Heart left ventricle (tissue), 16 donors: ENCODE results near the gene SH3BP4. TPM values are rescaled to one million over a fixed set of nuclear protein-coding genes. Genes with fewer than 3 reads are reported as not detected.

ENCODE experiments used
- ATAC-seq, 4 donors: fragments of 200-7000 bp; cut with Tn5 transposase; one replicate each; pipeline ENCODE4 v1.9.1; 2020 to 2022; ENCODE audit warnings: moderate library complexity in 4 of 4, mild to moderate bottlenecking in 3 of 4, moderate number of reproducible peaks in 1 of 4
- DNase-seq, 5 donors: peaks; one replicate each; pipeline ENCODE4 v3.0.0-alpha.2; 2020
- H3K27ac ChIP-seq, 12 donors: fragments of 200-600 bp; sonication (generic) in 4 of 12; one replicate each; pipeline versions ENCODE4 v1.5.0 to v1.8.0; 2016 to 2022; ENCODE audit warnings: mild to moderate bottlenecking in 2 of 12
- H3K27me3 ChIP-seq, 9 donors: fragments of 200-600 bp; sonication (generic) in 2 of 9; one replicate each; pipeline versions ENCODE4 v1.5.1 to v1.8.0; 2016 to 2022; ENCODE audit warnings: mild to moderate bottlenecking in 3 of 9
- H3K36me3 ChIP-seq, 9 donors: fragments of 200-600 bp; sonication (generic) in 2 of 9; one replicate each; pipeline versions ENCODE4 v1.5.0 to v1.8.0; 2018 to 2022; ENCODE audit warnings: mild to moderate bottlenecking in 2 of 9
- H3K4me1 ChIP-seq, 12 donors: fragments of 200-600 bp; sonication (generic) in 4 of 12; one replicate each; pipeline versions ENCODE4 v1.5.0 to v1.8.0; 2016 to 2022; ENCODE audit warnings: mild to moderate bottlenecking in 3 of 12
- H3K4me3 ChIP-seq, 12 donors: fragments of 200-600 bp; sonication (generic) in 4 of 12; one replicate each; pipeline versions ENCODE4 v1.5.0 to v1.8.0; 2017 to 2022; ENCODE audit warnings: mild to moderate bottlenecking in 9 of 12, moderate library complexity in 4 of 12
- H3K9me3 ChIP-seq, 12 donors: fragments of 200-600 bp; sonication (generic) in 4 of 12; one replicate each; pipeline versions ENCODE4 v1.5.0 to v1.8.0; 2016 to 2022; ENCODE audit warnings: mild to moderate bottlenecking in 1 of 12
- POLR2A ChIP-seq, 2 donors: fragments of 450-650 bp; IDR thresholded peaks; one replicate each; pipeline ENCODE4 v1.6.1; 2017; ENCODE audit warnings: antibody characterized with exemption in 2 of 2, mild to moderate bottlenecking in 2 of 2, moderate library complexity in 2 of 2
- WGBS, 4 donors: extraction: QIAGEN DNeasy Blood & Tissue Kit in 2 of 4; methylation state at CpG; one replicate each; pipeline versions ENCODE4 v1.1.5 to v1.1.7; 2013 to 2018; 5-methylcytosine and 5-hydroxymethylcytosine counted together
- intact Hi-C, 10 donors: fragments of 100-400 bp; cut with DNase I; formaldehyde crosslinking; loops; one replicate each; pipeline versions ENCODE4 v1.11.1 to v1.14.2; 2022
- polyA plus RNA-seq, 2 donors: library from polyadenylated mRNA; stranded (reverse); fragments of 200-250 nt; gene quantifications; one replicate each; pipeline ENCODE4 v1.2.3, GENCODE V29; 2013
- total RNA-seq, 9 donors: library from RNA; depleted of rRNA in 2 of 9; stranded (reverse); fragments of >200 nt in 2 of 9; fragmentation: NEBNext Ultra II Directional in 3 of 9; extraction: Animal tissue kit (Norgen Biotek cat#: 25700) in 3 of 9; gene quantifications; one replicate each; pipeline versions ENCODE4 v1.1.0 to v1.2.4, GENCODE V29; 2016 to 2023
- TF ChIP-seq, protein P1 (sequence below), 12 donors: fragments of 200-600 bp; sonication (generic) in 4 of 12; IDR thresholded peaks; one replicate each; pipeline versions ENCODE4 v1.5.0 to v1.8.0; 2018 to 2022; ENCODE audit warnings: antibody characterized with exemption in 12 of 12, mild to moderate bottlenecking in 5 of 12
- donor health status: ischemic (EF 13 %, LVEDD 7.1; RV severe dilation, severe dysfunction).
- donor health status: healthy with polysubstance abuse.
- donor health status: DM: no; HTN: yes; CAD: no.
- donor health status: DM: no; HTN: no; CAD: no.
- donor health status: ischemic (EF 25% LVEDD 6.9; RV normal size, moderate dysfunction).
- donor health status: ischemic (EF 25% LVEDD 5.7; RV mildly dilated, moderate dysfunction).
- donor health status: healthy.
- donor health status: DM: yes; HTN: yes; CAD: no.
- donor health status: ischemic (EF 35%, LVEDD 5.7; RV mildly dilated, moderate dysfunction).
- donor health status: nonischemic (EF 11% LVEDD 7.7; RV severe dilation, severe dysfunction).
- donor health status: DM: yes; HTN: yes; CAD: no.
- donor health status: PGD.
- donor health status: ischemic (EF 29% LVEDD 5.4; RV normal size, mild dysfunction).
- donor health status: nonischemic (EF 23%, LVEDD 6.1; RV moderate dilation, normal function).

Gene SH3BP4
- total and polyA plus RNA-seq, 11 donors, result 5.4 to 33.5 (median 12.4) TPM

DNA sequence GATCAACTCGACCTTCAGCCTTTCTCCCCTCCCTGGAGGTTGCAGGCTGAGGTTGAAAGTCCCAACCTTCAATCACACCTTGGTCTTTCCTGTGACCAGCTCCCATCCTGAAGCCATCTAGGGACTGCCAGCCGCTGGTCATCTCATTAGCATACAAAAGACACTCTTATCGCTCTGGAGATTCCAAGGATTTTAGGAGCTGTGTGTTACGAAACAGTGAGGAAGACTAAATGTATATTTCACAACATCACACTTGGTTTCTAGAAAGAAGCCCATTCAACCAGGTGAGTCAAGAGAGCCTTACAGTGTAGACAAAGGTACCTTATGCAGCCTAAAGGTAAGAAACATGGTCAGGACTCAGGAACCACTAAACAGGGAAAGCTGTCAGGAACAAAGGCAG, 126.4 kb downstream of the SH3BP4 start:
- intact Hi-C loops, result no loop called here
- H3K9me3 ChIP-seq, result no peaks in the 10 kb centered on the region

GRCh38 chr2:235078914-235079472, 127.2 kb downstream of the SH3BP4 start:
- ATAC-seq (peak in 1 of 4 donors; percentile 23), DNase-seq (peak in 1 of 5 donors; percentile 0)
- Histone ChIP-seq H3K4me1 (peaks cover 0 to 8% (median under 1%) of the 10 kb centered on the region in 12 donors), H3K27me3 (no peaks in the 10 kb centered on the region), H3K36me3 (no peaks in the 10 kb centered on the region), H3K27ac (no peak overlapping the region), H3K4me3 (no peak overlapping the region), H3K9me3 (no peaks in the 10 kb centered on the region)
- 91 to 97% (median 94%) methylated on average over 7 to 8 of the region's 8 CpGs for WGBS, 4 donors
- intact Hi-C loops, result no loop called here
- TF ChIP-seq, protein P1, sequence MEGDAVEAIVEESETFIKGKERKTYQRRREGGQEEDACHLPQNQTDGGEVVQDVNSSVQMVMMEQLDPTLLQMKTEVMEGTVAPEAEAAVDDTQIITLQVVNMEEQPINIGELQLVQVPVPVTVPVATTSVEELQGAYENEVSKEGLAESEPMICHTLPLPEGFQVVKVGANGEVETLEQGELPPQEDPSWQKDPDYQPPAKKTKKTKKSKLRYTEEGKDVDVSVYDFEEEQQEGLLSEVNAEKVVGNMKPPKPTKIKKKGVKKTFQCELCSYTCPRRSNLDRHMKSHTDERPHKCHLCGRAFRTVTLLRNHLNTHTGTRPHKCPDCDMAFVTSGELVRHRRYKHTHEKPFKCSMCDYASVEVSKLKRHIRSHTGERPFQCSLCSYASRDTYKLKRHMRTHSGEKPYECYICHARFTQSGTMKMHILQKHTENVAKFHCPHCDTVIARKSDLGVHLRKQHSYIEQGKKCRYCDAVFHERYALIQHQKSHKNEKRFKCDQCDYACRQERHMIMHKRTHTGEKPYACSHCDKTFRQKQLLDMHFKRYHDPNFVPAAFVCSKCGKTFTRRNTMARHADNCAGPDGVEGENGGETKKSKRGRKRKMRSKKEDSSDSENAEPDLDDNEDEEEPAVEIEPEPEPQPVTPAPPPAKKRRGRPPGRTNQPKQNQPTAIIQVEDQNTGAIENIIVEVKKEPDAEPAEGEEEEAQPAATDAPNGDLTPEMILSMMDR (IDR thresholded peaks at IDR 0.05), result no peak
- TF ChIP-seq POLR2A (IDR thresholded peaks at IDR 0.05), result no peak

More for the DNA sequence above, 126.4 kb downstream of the SH3BP4 start:
- Histone ChIP-seq H3K36me3 (no peaks in the 10 kb centered on the region), H3K27ac (no peak overlapping the region), H3K4me3 (no peak overlapping the region), H3K27me3 (no peaks in the 10 kb centered on the region), H3K4me1 (peaks cover 0 to 9% (median 5%) of the 10 kb centered on the region in 12 donors)
- no peak for ATAC-seq
- DNase-seq, result no peak
- TF ChIP-seq, protein P1 (IDR thresholded peaks at IDR 0.05), result no peak
- no peak for TF ChIP-seq POLR2A (IDR thresholded peaks at IDR 0.05)
- WGBS, 4 donors, result 67 to 83% (median 70%) methylated on average over 4 of the region's 4 CpGs

DNA sequence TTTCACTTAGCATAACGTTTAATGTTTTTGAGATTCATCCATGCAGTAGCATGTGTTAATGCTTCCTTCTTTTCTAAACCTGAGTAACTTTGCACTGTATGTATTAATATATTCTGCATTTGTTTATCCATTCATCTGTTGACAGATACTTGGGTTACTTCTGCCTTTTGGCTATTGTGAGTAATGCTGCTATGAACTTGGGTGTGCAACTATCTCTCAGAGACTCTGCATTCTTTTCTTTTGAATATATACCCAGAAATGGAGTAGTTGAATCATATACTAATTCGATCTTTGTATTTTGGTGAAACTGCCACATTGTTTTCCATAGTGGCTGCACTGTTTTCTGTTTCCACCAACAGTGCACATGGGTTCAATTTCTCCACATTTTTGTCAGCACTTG, 128.3 kb downstream of the SH3BP4 start:
- H3K9me3 ChIP-seq, result peaks cover 0 to 7% (median 0%) of the 10 kb centered on the region in 12 donors
- intact Hi-C loops, result no loop called here
- DNase-seq, result no peak
- ATAC-seq, result no peak
- H3K36me3 ChIP-seq, result no peaks in the 10 kb centered on the region
- no peak for TF ChIP-seq POLR2A (IDR thresholded peaks at IDR 0.05)
- TF ChIP-seq, protein P1 (IDR thresholded peaks at IDR 0.05), result no peak
- H3K4me1 ChIP-seq, result peaks cover 0 to 9% (median 0%) of the 10 kb centered on the region in 12 donors
- 78 to 89% (median 85%) methylated on average over 2 of the region's 2 CpGs for WGBS, 4 donors
- H3K27me3 ChIP-seq, result no peaks in the 10 kb centered on the region
- H3K27ac ChIP-seq, result no peak overlapping the region
- H3K4me3 ChIP-seq, result no peak overlapping the region

DNA sequence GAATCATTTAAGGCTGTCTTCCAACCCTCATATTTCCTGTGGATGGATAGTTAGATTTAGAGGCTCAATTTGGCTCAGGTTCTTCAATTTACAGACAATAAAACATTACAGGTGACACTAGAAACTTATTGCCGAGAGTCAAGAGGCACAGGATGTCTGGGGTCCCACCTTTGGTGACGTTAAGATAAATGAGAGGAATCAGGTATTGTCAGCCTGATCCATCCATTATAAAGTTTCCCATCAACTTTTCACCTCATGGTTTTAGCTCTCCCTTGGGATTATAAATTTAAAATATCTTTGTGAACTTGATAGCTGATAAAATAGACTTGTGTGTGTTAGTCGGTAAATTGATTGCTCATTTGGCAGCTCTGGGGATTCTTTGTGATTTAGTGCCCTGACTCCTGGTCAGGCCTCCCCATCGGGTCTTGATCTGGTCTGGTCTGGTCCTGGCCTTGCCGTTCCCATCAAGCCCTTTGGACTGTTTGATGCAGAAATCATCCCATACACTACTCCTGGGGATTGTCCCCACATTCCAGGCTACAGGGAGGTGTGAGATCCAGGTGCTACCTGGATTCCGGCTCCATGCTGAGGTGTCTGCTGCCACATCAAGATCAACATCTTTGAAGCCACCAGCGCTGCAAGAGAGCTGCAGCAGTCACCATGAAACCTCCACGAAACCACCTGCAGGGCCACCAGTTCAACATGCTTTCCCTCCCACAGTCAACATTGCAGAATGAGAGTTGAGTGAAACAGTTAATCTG, 130.9 kb downstream of the SH3BP4 start:
- TF ChIP-seq POLR2A (IDR thresholded peaks at IDR 0.05), result no peak
- TF ChIP-seq, protein P1 (IDR thresholded peaks at IDR 0.05), result no peak
- intact Hi-C loops, result no loop called here
- 80 to 91% (median 84%) methylated on average over 8 of the region's 8 CpGs for WGBS, 4 donors
- H3K36me3 ChIP-seq, result no peaks in the 10 kb centered on the region
- no peak overlapping the region for H3K27ac ChIP-seq
- H3K27me3 ChIP-seq, result no peaks in the 10 kb centered on the region
- no peak overlapping the region for H3K4me3 ChIP-seq
- peaks cover 0 to 11% (median 0%) of the 10 kb centered on the region in 12 donors for H3K4me1 ChIP-seq
- H3K9me3 ChIP-seq, result peaks cover 0 to 12% (median 0%) of the 10 kb centered on the region in 12 donors
- DNase-seq, result no peak
- no peak for ATAC-seq
